Activated CD4-positive, alpha-beta T cell treated with anti-CD3 and anti-CD28 coated beads, Interleukin-2, amount 10 ng/mL, durations not matched to agents 7 days and 5 days (primary cell): ENCODE measurements around the gene IDUA. TPM values are rescaled to one million over a fixed set of nuclear protein-coding genes. Genes with fewer than 3 reads are reported as not detected.
"Not testable (repeated sequence)": the region's sequence is repeated elsewhere in the genome, so short reads cannot be mapped to it uniquely, and the experiment has no call there.

ENCODE experiments used
- CTCF ChIA-PET: fragments of 350-600 bp; sonication (Branson Sonifier 250); formaldehyde crosslinking; loops from one replicate; lab custom pipeline; 2021; ENCODE audit warnings: antibody characterized with exemption; lab: Charles Lee
- POLR2A ChIA-PET: fragments of 350-600 bp; sonication (Branson Sonifier 250); formaldehyde crosslinking; loops from one replicate; lab custom pipeline; 2021; ENCODE audit warnings: antibody characterized with exemption; lab: Charles Lee
- DNase-seq: peaks from one replicate; pipeline ENCODE4 v3.0.0-alpha.2; 2020
- H3K27ac Mint-ChIP-seq: one replicate; pipeline ENCODE4 v1.8.0; 2021; ENCODE audit warnings: mild to moderate bottlenecking, moderate library complexity, mixed read lengths
- H3K27me3 Mint-ChIP-seq: one replicate; pipeline ENCODE4 v1.8.0; 2021; ENCODE audit warnings: mixed read lengths
- H3K36me3 Mint-ChIP-seq: one replicate; pipeline ENCODE4 v1.8.0; 2021; ENCODE audit warnings: low read depth, mixed read lengths
- H3K4me1 Mint-ChIP-seq: one replicate; pipeline ENCODE4 v1.8.0; 2021; ENCODE audit warnings: mixed read lengths
- H3K4me3 Mint-ChIP-seq: one replicate; pipeline ENCODE4 v1.8.0; 2021; ENCODE audit warnings: mild to moderate bottlenecking, moderate library complexity, mixed read lengths
- H3K9me3 Mint-ChIP-seq: one replicate; pipeline ENCODE4 v1.8.0; 2021; ENCODE audit warnings: mixed read lengths
- total RNA-seq, 2 experiments: library from RNA; stranded (reverse); gene quantifications; one replicate each; pipeline ENCODE4 v1.2.3, GENCODE V29; 2021

IDUA gene
- total RNA-seq, 2 experiments from 2014 or later = 35.0 to 43.3 TPM

DNA sequence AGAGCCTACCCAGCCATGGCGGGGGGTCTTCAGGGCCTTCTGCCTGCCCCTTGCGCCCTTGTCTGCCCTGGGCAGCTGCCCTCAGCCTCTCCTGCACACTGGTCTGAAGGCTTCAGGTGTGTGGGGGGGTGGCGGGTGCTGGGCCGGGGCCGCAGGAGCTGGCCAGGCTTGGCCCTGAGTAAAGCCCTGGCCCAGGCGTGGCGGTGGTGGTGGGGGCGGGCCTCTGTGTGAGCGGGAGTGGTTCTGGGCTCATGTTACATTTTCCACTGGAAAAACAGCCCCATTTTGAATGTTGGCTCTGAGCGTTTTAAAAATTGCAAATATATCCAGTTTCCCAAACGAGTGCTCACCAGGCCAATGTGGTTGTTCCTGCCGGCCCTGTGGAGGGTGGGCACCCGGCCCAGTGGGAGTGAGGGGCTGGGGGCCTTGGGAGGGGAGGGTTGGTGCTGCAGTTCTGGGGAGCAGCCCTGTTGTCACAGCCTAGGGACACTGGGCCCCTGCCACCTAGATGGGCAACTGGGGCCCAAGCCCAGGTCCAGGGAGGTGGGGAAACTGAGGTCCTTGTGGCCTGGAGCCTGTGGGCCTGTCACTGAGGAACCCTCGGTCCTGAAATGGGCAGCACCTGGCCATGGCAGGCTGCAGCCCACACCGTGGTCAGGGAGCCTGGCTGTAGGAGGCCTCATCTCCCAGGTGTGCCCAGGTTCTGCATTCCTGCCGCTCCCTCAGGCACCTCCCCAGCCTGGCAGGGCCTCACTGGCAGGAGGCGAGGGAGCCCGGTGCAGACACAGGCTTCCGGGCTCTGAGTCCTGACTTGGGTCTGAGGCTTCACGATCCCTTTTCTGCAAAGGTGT is 52.9 kb downstream of the IDUA start:
- Mint-ChIP-seq H3K36me3 (no peaks in the 10 kb centered on the region), H3K27ac (no peak overlapping the region), H3K4me3 (no peak overlapping the region), H3K4me1 (no peaks in the 10 kb centered on the region), H3K9me3 (no peaks in the 10 kb centered on the region), H3K27me3 (no peaks in the 10 kb centered on the region)
- ChIA-PET POLR2A (no interaction called here), CTCF (no interaction called here)
- no peak for DNase-seq

DNA sequence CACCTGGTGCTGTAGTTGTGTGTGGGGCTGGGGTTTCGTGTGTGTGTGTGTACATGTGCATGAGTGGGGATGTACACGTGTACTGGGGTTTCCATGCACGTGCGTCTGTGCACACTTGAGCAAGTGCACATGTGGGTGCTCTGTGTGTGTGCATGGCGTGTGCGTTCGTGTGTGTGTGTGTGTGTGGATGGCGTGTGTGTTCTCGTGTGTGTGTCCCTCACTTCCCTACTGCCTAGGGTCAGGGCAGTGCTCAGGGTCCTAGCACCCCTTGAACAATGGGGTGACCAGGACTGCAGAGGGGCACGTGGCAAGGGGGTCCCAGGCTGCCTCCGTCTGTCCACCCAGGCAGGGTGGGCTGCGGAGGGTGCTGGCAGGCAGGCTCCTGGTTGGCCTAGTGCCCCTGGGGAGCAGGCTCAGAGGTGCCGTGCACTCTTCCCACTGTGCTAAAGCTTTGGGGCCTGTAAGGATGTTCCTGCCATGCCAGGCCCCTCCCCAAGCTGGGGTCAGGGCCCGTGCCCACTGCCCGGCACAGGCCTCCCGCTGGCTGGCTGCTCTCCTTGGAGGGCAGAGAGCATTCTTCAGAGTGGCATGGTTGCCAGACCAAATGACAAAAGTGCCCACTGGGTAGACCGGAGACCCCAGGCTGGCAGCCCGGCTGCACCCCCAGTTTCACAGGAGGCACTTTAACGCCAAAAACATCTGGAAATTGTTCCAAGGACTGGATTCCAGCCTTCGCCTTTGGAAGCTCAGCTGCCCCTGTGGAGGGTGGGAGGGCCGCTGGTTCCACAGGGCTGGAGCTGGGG is 53.7 kb downstream of the IDUA start:
- POLR2A ChIA-PET = no interaction called here
- H3K9me3 Mint-ChIP-seq = no peaks in the 10 kb centered on the region

DNA sequence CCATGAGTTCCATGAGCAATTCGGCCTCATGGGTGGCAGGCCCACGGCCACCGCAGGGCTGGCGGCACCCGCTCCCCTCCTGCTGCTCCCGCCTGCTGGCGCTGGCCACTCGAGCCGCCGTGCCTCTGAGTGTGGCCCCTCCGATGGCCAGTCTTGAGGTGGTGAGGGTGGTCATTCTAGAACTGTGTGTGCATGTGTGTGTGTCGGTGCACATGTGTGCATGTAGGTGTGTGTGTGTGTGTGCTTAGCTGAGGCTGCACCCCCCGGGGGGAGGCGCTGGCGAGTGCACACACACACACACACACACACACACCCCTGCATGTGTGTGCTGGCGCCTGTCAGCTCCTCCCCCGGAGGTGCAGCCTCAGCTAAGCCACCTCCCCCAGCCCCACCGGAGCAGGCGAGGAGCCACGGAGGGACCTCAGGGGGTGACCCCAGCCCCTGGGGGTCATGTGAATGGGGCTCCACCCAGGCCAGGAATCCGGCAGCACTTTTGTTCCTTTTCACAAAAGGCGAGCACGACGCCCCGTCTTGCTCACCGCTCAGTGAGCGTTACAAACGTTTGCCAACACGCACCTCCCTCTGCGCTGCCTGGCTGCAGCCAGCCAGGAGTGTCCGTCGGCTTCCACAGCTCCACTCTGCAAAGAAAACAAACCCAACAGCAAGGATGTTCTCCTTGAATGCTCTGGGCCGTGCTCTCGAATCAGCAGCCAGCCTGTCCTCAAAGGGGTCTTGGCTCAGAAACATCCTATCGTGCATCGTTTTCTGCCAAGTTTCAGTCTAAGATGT is 54.5 kb downstream of the IDUA start:
- Mint-ChIP-seq H3K36me3 (no peaks in the 10 kb centered on the region), H3K4me3 (no peak overlapping the region), H3K27me3 (no peaks in the 10 kb centered on the region), H3K4me1 (no peaks in the 10 kb centered on the region), H3K27ac (no peak overlapping the region), H3K9me3 (no peaks in the 10 kb centered on the region)
- DNase-seq = no peak
- POLR2A ChIA-PET = no interaction called here
- CTCF ChIA-PET = no interaction called here

More for the DNA sequence above, 53.7 kb downstream of the IDUA start:
- Mint-ChIP-seq H3K27me3 (no peaks in the 10 kb centered on the region), H3K4me1 (no peaks in the 10 kb centered on the region), H3K36me3 (no peaks in the 10 kb centered on the region), H3K27ac (no peak overlapping the region), H3K4me3 (no peak overlapping the region)
- CTCF ChIA-PET = no interaction called here
- DNase-seq = no peak

DNA sequence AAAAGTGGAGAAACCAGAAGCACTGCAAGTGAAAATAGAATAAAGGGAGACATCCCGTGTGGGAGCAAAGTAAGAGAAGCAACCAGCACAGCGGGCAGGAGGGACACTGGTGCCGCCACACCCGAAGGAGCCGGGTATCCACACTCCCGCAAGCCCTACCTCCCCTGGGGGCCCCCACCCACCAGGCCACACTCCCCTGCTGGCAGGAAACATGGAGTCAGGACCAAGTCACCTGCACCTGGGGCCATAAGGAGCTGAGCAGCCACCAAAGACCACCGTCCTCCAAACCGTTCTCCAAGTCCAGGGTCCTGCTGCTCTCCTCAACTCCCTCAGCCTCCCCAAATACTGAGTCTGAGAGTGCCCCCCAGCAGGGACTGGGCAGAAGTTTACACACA is 55.1 kb downstream of the IDUA start:
- DNase-seq = no peak
- H3K27ac Mint-ChIP-seq = no peak overlapping the region
- H3K9me3 Mint-ChIP-seq = no peaks in the 10 kb centered on the region
- H3K36me3 Mint-ChIP-seq = peaks cover 2% of the 10 kb centered on the region
- ChIA-PET POLR2A (no interaction called here), CTCF (no interaction called here)
- no peaks in the 10 kb centered on the region for H3K4me1 Mint-ChIP-seq
- peaks cover 2% of the 10 kb centered on the region for H3K27me3 Mint-ChIP-seq
- H3K4me3 Mint-ChIP-seq = no peak overlapping the region

DNA sequence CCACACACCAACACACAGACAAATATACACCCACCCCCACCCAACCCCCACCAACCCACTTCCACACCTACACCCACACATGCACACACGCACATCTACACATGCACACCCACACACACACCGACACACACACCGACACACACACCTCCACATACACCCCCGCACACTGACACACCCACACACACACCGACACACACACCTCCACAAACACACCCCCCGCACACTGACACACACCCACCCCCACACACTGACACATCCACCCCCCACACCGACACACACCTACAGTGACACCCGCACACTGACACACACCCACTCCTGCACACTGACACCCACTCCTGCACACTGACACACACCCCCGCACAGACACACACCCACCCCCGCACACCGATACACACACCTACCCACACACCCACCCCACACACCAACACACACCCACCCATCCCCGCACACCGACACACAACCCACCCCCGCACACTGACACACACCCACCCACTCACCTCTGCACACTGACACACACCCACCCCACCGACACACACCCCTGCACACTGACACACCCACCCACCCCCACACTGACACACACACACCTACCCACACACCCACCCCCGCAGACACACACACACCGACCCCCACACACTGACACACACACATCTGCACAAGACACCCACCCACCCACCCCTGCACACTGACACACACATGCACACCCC is 55.7 kb downstream of the IDUA start:
- ChIA-PET POLR2A (no interaction called here), CTCF (no interaction called here)
- Mint-ChIP-seq H3K36me3 (peaks cover 2% of the 10 kb centered on the region), H3K4me3 (no peak overlapping the region), H3K27ac (no peak overlapping the region), H3K4me1 (no peaks in the 10 kb centered on the region), H3K27me3 (peaks cover 4% of the 10 kb centered on the region), H3K9me3 (no peaks in the 10 kb centered on the region)
- DNase-seq = no peak

DNA sequence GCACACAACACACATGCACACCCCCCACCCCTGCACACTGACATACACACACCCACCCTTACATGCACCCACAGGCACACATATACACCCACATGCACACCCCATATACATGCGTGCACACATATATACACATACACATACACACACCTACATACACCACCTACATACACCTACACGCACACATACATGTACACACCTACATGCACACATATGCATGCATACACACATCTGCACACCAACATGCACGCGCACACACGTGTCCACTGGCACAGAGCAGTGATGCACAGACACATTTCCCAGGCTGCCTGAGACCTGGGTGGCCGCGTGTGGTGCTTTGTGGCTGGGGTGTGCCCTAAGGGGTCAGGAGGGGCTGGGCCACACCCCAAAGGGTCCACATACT is 56.3 kb downstream of the IDUA start:
- Mint-ChIP-seq H3K27ac (no peak overlapping the region), H3K4me1 (no peaks in the 10 kb centered on the region), H3K27me3 (peaks cover 8% of the 10 kb centered on the region), H3K4me3 (no peak overlapping the region), H3K36me3 (peaks cover 2% of the 10 kb centered on the region), H3K9me3 (no peaks in the 10 kb centered on the region)
- DNase-seq = no peak
- CTCF ChIA-PET = no interaction called here
- POLR2A ChIA-PET = no interaction called here

DNA sequence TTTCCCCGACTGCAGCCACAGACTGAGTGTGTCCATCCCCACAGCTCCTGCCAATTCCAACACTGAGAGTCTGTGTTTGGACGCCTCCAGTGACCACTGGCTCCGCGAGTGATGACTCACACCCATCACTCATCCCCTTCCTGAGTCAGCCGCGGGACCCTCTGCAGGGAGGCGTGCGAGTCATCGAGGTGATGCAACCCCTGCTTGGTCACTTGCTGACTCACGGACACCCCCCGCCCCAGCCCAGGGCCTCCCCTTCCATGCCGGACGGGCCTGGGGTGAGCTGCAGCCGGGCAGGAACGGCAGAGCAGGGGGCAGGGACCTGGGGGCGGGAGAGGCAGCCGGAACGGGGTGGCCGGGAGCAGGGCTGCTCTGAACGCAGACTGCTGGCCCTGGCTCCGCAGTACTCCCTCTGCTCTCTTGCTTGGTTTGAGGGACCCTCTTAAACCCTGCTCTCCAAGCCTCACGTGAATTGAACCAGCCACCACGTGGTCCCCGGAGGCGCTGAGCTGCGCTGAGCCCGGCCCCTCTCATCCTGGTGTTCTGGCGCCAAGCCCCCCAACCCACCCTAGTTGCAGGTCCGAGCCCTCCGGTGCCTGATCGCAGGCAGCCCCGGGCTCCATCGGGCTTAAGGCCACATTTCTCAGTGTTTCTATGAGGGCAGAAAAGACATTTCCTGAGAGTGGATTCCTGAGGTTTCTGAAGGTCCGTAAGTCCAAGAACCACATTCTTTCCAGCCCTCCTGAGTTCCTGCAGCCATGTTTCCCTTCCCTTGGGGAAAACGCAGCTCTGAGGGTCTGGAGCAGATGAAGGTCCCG is 57.0 kb downstream of the IDUA start:
- peaks cover 8% of the 10 kb centered on the region for H3K27me3 Mint-ChIP-seq
- H3K4me1 Mint-ChIP-seq = no peaks in the 10 kb centered on the region
- peaks cover 2% of the 10 kb centered on the region for H3K36me3 Mint-ChIP-seq
- ChIA-PET CTCF (no interaction called here), POLR2A (no interaction called here)
- H3K27ac Mint-ChIP-seq = no peak overlapping the region
- DNase-seq = no peak
- H3K4me3 Mint-ChIP-seq = no peak overlapping the region
- no peaks in the 10 kb centered on the region for H3K9me3 Mint-ChIP-seq

DNA sequence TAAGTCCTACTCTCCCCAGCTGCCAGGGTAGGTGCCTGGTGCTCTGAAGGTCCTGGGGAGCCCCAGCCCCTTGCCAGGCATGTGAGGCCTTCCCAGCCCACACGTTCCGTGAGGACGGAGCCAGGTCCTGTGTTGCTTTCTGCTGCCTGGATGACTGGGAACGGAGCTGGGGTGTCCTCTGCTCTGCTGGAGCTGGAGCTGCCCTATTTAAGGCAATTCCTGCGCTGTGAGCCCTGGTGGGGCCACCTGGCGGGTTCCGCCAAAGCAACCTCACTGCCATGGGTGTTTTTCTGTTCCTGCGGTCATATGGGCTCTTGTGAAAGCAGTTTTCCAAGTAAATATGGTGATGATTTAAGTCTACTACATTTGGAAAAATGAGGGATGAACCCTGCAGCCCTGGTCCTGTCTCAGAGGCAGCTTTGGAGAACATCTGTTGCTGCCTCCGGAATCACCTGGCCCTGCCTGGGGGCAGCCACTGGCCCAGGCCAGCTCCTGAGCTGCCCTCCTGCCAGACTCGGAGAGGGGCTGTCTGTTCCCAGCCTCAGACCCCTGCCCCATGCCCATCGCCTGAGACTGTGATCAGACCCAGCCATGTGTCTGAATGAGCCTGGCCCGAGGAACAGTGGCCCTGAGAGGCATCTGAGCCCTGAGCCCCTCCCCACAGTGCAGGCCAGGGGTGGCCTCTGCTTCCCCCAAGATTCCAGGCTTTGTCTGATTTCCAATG is 57.8 kb downstream of the IDUA start:
- POLR2A ChIA-PET = no interaction called here
- DNase-seq = no peak

DNA sequence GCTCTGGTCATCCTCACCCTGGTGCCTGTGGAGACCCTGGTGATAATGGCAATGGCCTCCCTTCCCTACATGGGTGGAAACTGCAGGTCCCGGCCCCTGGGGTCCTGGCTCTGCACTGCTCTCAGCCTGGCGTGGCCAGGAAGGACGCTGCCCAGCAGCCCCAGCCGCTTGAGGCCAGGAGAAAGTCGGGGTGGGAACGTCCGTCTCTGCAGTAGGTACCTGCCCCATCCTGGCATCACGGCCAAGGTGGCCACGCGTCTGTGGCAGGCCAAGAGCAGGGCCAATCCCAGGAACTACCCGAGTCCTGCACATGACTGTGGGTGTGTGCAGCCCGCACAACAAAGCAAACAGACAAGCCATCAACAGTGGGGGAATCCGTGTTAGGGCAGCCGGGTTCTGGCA is 58.4 kb downstream of the IDUA start:
- H3K27me3 Mint-ChIP-seq = peaks cover 8% of the 10 kb centered on the region
- no peaks in the 10 kb centered on the region for H3K9me3 Mint-ChIP-seq
- H3K4me3 Mint-ChIP-seq = no peak overlapping the region
- no peaks in the 10 kb centered on the region for H3K4me1 Mint-ChIP-seq
- POLR2A ChIA-PET = no interaction called here
- DNase-seq = no peak
- CTCF ChIA-PET = no interaction called here
- peaks cover 2% of the 10 kb centered on the region for H3K36me3 Mint-ChIP-seq
- no peak overlapping the region for H3K27ac Mint-ChIP-seq

More for the DNA sequence above, 57.8 kb downstream of the IDUA start:
- no peak overlapping the region for H3K4me3 Mint-ChIP-seq
- CTCF ChIA-PET = no interaction called here
- H3K27ac Mint-ChIP-seq = no peak overlapping the region
- no peaks in the 10 kb centered on the region for H3K9me3 Mint-ChIP-seq
- H3K36me3 Mint-ChIP-seq = peaks cover 2% of the 10 kb centered on the region
- H3K4me1 Mint-ChIP-seq = no peaks in the 10 kb centered on the region
- H3K27me3 Mint-ChIP-seq = peaks cover 8% of the 10 kb centered on the region

DNA sequence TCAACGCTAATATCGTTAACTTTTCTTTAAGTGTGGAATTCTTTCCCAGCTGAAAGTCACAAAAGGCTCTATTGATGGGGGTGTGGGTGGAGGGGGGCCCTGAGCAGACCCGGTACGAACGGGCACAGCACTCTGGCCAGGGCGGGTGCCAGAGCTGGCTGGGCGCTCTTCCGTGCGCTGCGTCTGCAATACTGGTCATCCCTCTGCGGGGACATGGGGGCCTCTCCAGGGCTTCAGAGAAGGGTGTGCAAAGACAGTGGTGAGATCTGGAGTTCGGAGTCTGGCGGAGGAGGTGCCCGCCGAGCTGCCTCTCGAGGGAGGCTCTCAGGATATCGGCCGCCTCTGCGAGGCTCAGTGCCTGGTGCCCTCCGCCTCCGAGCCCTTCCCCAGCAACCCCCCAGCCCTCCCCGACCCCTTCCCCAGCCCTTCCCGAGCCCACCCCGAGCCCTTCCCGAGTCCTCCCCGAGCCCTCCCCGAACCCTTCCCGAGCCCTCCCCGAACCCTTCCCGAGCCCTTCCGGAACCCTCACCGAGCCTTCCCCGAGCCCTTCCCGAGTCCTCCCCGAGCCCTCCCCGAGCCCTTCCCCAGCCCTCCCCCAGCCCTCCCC is 58.9 kb downstream of the IDUA start:
- Mint-ChIP-seq H3K4me1 (no peaks in the 10 kb centered on the region), H3K36me3 (peaks cover 2% of the 10 kb centered on the region), H3K4me3 (no peak overlapping the region), H3K27me3 (peaks cover 8% of the 10 kb centered on the region), H3K27ac (no peak overlapping the region), H3K9me3 (no peaks in the 10 kb centered on the region)
- ChIA-PET CTCF (no interaction called here), POLR2A (no interaction called here)
- DNase-seq = no peak

DNA sequence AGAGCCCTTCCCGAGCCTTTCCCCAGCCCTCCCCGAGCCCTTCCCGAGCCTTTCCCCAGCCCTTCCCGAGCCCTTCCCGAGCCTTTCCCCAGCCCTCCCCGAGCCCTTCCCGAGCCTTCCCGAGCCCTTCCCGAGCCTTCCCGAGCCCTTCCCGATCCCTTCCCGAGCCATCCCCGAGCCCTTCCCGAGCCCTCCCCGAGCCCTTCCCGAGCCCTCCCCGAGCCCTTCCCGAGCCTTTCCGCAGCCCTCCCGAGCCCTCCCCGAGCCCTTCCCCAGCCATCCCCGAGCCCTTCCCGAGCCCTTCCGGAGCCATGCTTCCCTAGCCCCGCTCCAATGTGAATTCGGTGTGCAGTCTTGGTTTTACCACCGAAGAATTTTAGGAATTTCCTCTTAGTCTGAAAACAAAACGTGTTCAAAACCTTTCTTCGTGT is 59.8 kb downstream of the IDUA start:
- H3K4me1 Mint-ChIP-seq, DNase-seq, H3K36me3 Mint-ChIP-seq, H3K9me3 Mint-ChIP-seq, H3K27me3 Mint-ChIP-seq, CTCF ChIA-PET, H3K4me3 Mint-ChIP-seq, POLR2A ChIA-PET: not testable (repeated sequence)
- H3K27ac Mint-ChIP-seq = peak overlapping the region; percentile 71
